Measurements from ENCODE around the gene CCDC51.
"Not testable (repeated sequence)": the region's sequence is repeated elsewhere in the genome, so short reads cannot be mapped to it uniquely, and the experiment has no call there.

CCDC51 gene

GRCh38 chr3:48406443-48407431, 33.2 kb downstream of the CCDC51 start:
- DNase-seq (ENCODE audit: low read depth in 2 of 2), result no peak

- no peak for DNase-seq (ENCODE audit: low read depth in 2 of 2)
Observed at GRCh38 chr3:48405971-48406370, 33.9 kb downstream of the CCDC51 start.

- no peak for DNase-seq (ENCODE audit: low read depth in 2 of 2)
Observed at GRCh38 chr3:48405343-48405881, 34.5 kb downstream of the CCDC51 start.

GRCh38 chr3:48404440-48405342, 35.2 kb downstream of the CCDC51 start:
- DNase-seq (ENCODE audit: low read depth in 2 of 2), result no peak

GRCh38 chr3:48403533-48404439, 36.1 kb downstream of the CCDC51 start:
- DNase-seq (ENCODE audit: low read depth in 2 of 2), result no peak

GRCh38 chr3:48402907-48403306, 37.0 kb downstream of the CCDC51 start:
- DNase-seq (ENCODE audit: low read depth in 2 of 2), result no peak

GRCh38 chr3:48402281-48402732, 37.6 kb downstream of the CCDC51 start:
- DNase-seq (ENCODE audit: low read depth in 2 of 2), result no peak

- not testable (repeated sequence) for DNase-seq (ENCODE audit: low read depth in 2 of 2)
Observed at GRCh38 chr3:48401434-48401901, 38.5 kb downstream of the CCDC51 start.

GRCh38 chr3:48400824-48401433, 39.0 kb downstream of the CCDC51 start:
- DNase-seq (ENCODE audit: low read depth in 2 of 2), result peak; percentile 28 to 41

- no peak for DNase-seq (ENCODE audit: low read depth in 2 of 2)
Observed at GRCh38 chr3:48399387-48400172, 40.3 kb downstream of the CCDC51 start.

- DNase-seq (ENCODE audit: low read depth in 2 of 2), result no peak
Observed at GRCh38 chr3:48398701-48399386, 41.1 kb downstream of the CCDC51 start.

GRCh38 chr3:48397767-48398681, 41.9 kb downstream of the CCDC51 start:
- no peak for DNase-seq (ENCODE audit: low read depth in 2 of 2)

GRCh38 chr3:48395714-48396113, 44.2 kb downstream of the CCDC51 start:
- no peak for DNase-seq (ENCODE audit: low read depth in 2 of 2)

- no peak for DNase-seq (ENCODE audit: low read depth in 2 of 2)
Observed at GRCh38 chr3:48394391-48394790, 45.5 kb downstream of the CCDC51 start.

GRCh38 chr3:48388966-48389365, 51.0 kb downstream of the CCDC51 start:
- no peak for DNase-seq (ENCODE audit: low read depth in 2 of 2)

- DNase-seq (ENCODE audit: low read depth in 2 of 2), result no peak
Observed at GRCh38 chr3:48387634-48388033, 52.3 kb downstream of the CCDC51 start.
